ENCODE data around the gene DCC.

The DCC gene

GRCh38 chr18:53169346-53169745, 829.3 kb downstream of the DCC start:
- DNase-seq (ENCODE audit: low read depth in 2 of 2), result no peak

- DNase-seq (ENCODE audit: low read depth in 2 of 2), result no peak
Measured at GRCh38 chr18:53191634-53192033, 851.6 kb downstream of the DCC start.

GRCh38 chr18:53193870-53194269, 853.9 kb downstream of the DCC start:
- DNase-seq (ENCODE audit: low read depth in 2 of 2), result no peak

- no peak for DNase-seq (ENCODE audit: low read depth in 2 of 2)
Measured at GRCh38 chr18:53219853-53220252, 879.9 kb downstream of the DCC start.

- no peak for DNase-seq (ENCODE audit: low read depth in 2 of 2)
Measured at GRCh38 chr18:53224128-53224778, 884.3 kb downstream of the DCC start.

- DNase-seq (ENCODE audit: low read depth in 2 of 2), result no peak
Measured at GRCh38 chr18:53225567-53226325, 885.7 kb downstream of the DCC start.

GRCh38 chr18:53234610-53235009, 894.6 kb downstream of the DCC start:
- no peak for DNase-seq (ENCODE audit: low read depth in 2 of 2)

GRCh38 chr18:53241161-53241560, 901.2 kb downstream of the DCC start:
- DNase-seq (ENCODE audit: low read depth in 2 of 2), result no peak

- DNase-seq (ENCODE audit: low read depth in 2 of 2), result no peak
Measured at GRCh38 chr18:53253789-53254188, 913.8 kb downstream of the DCC start.

GRCh38 chr18:53254265-53254664, 914.3 kb downstream of the DCC start:
- DNase-seq (ENCODE audit: low read depth in 2 of 2), result no peak

- no peak for DNase-seq (ENCODE audit: low read depth in 2 of 2)
Measured at GRCh38 chr18:53261241-53261640, 921.2 kb downstream of the DCC start.

GRCh38 chr18:53266850-53267249, 926.9 kb downstream of the DCC start:
- DNase-seq (ENCODE audit: low read depth in 2 of 2), result no peak

- DNase-seq (ENCODE audit: low read depth in 2 of 2), result no peak
Measured at GRCh38 chr18:53268455-53268854, 928.5 kb downstream of the DCC start.

GRCh38 chr18:53281406-53281805, 941.4 kb downstream of the DCC start:
- DNase-seq (ENCODE audit: low read depth in 2 of 2), result no peak

GRCh38 chr18:53283708-53284107, 943.7 kb downstream of the DCC start:
- DNase-seq (ENCODE audit: low read depth in 2 of 2), result no peak

- no peak for DNase-seq (ENCODE audit: low read depth in 2 of 2)
Measured at GRCh38 chr18:53305461-53305860, 965.5 kb downstream of the DCC start.

GRCh38 chr18:53319628-53320027, 979.6 kb downstream of the DCC start:
- no peak for DNase-seq (ENCODE audit: low read depth in 2 of 2)

- no peak for DNase-seq (ENCODE audit: low read depth in 2 of 2)
Measured at GRCh38 chr18:53322163-53322562, 982.2 kb downstream of the DCC start.

GRCh38 chr18:53324353-53324752, 984.4 kb downstream of the DCC start:
- DNase-seq (ENCODE audit: low read depth in 2 of 2), result no peak

- no peak for DNase-seq (ENCODE audit: low read depth in 2 of 2)
Measured at GRCh38 chr18:53360501-53361443, 1020.8 kb downstream of the DCC start.

- DNase-seq (ENCODE audit: low read depth in 2 of 2), result no peak
Measured at GRCh38 chr18:53375621-53376020, 1035.6 kb downstream of the DCC start.

- no peak for DNase-seq (ENCODE audit: low read depth in 2 of 2)
Measured at GRCh38 chr18:53380063-53380639, 1040.2 kb downstream of the DCC start.

Data from stimulated activated CD8-positive, alpha-beta memory T cell treated with anti-CD3 and anti-CD28 coated beads, Interleukin-7, amount 100 ng/mL, for 4 hours (primary cell).